Panc1 (cell line): ENCODE results near the gene UBL4A. TPM values are rescaled to one million over a fixed set of nuclear protein-coding genes. Genes with fewer than 3 reads are reported as not detected.

Source experiments
- ATAC-seq: fragments of 200-7000 bp; cut with Tn5 transposase; 2 replicates; pipeline ENCODE4 v1.9.1; 2020; ENCODE audit warnings: mild to moderate bottlenecking, moderate library complexity
- BruUV-seq: library from RNA; stranded (reverse); fragments of 400-500 nt; replicated peaks from 2 replicates; lab custom pipeline; 2021; lab: Mats Ljungman, UMichigan
- CTCF ChIA-PET: fragments of 300-600 bp; sonication (Branson Sonifier 250); formaldehyde crosslinking; loops from one replicate; lab custom pipeline; 2022; ENCODE audit warnings: antibody characterized with exemption; lab: Charles Lee
- POLR2A ChIA-PET: fragments of 300-600 bp; sonication (Branson Sonifier 250); formaldehyde crosslinking; loops from one replicate; lab custom pipeline; 2022; ENCODE audit warnings: antibody characterized with exemption; lab: Charles Lee
- DNase-seq: peaks from one replicate; pipeline ENCODE4 v3.0.0-alpha.2; 2010; ENCODE audit warnings: low read depth, low spot score
- H3K27ac ChIP-seq: 2 replicates; pipeline ENCODE4 v1.5.1; 2011; ENCODE audit warnings: mild to moderate bottlenecking, low read length, inconsistent platforms
- H3K27me3 ChIP-seq: fragments of 200-500 bp; sonication (Bioruptor generic); 2 replicates; pipeline ENCODE4 v1.6.0; 2014; ENCODE audit warnings: low read length, inconsistent platforms; ENCODE audit not compliant: control insufficient read depth, insufficient read depth
- H3K36me3 ChIP-seq: fragments of 200-500 bp; sonication (Bioruptor generic); 2 replicates; pipeline ENCODE4 v1.5.1; 2014; ENCODE audit warnings: inconsistent platforms, mild to moderate bottlenecking, low read length, moderate library complexity; ENCODE audit not compliant: control insufficient read depth, insufficient read depth
- H3K4me1 ChIP-seq: 2 replicates; pipeline ENCODE4 v1.5.1; 2011; ENCODE audit warnings: inconsistent platforms, mild to moderate bottlenecking, low read length, moderate library complexity; ENCODE audit not compliant: control insufficient read depth, insufficient read depth
- H3K4me3 ChIP-seq, 2 experiments: 2 replicates each; pipeline ENCODE4 v1.5.1; 2011 to 2012; ENCODE audit warnings: low read depth in 2 of 2, low read length in 2 of 2, mild to moderate bottlenecking in 2 of 2, inconsistent platforms in 1 of 2, moderate library complexity in 1 of 2
- H3K9me3 ChIP-seq: fragments of 200-500 bp; sonication (Bioruptor generic); 2 replicates; pipeline ENCODE4 v1.5.1; 2014; ENCODE audit warnings: low read depth, mild to moderate bottlenecking, inconsistent platforms, low read length, moderate library complexity; ENCODE audit not compliant: control insufficient read depth, insufficient read depth
- POLR2AphosphoS5 ChIP-seq: IDR thresholded peaks from 2 replicates; pipeline ENCODE4 v1.6.1; 2012; ENCODE audit warnings: mild to moderate bottlenecking, low read depth, low read length, moderate library complexity
- SIN3A ChIP-seq: IDR thresholded peaks from 2 replicates; pipeline ENCODE4 v1.6.1; 2012; ENCODE audit warnings: low read depth, mild to moderate bottlenecking, low read length, moderate library complexity, borderline replicate concordance; ENCODE audit not compliant: insufficient read depth
- TCF7L2 ChIP-seq: IDR thresholded peaks from 2 replicates; pipeline ENCODE4 v1.6.1; 2011; ENCODE audit warnings: mild to moderate bottlenecking, low read depth, low read length, inconsistent platforms
- in situ Hi-C: cut with HindIII; loops from 2 replicates; pipeline ENCODE4 v1.10.0; 2016; ENCODE audit warnings: low sequenced_read_pairs, low pct_unique_long_range_greater_than_20kb
- intact Hi-C: fragments of 100-400 bp; cut with micrococcal nuclease; formaldehyde crosslinking; loops from one replicate; pipeline ENCODE4 v1.10.0; 2022; ENCODE audit not compliant: unreplicated experiment
- total RNA-seq: library from RNA; stranded (reverse); gene quantifications from one replicate; pipeline ENCODE4 v1.2.1, GENCODE V29; 2021; ENCODE audit not compliant: unreplicated experiment
- TF ChIP-seq, protein P1 (sequence below), 2 experiments: IDR thresholded peaks; 2 replicates each; pipeline ENCODE4 v1.6.1; 2011 to 2012; ENCODE audit warnings: low read depth in 2 of 2, control low read depth in 1 of 2, low read length in 1 of 2, mild to moderate bottlenecking in 1 of 2, moderate library complexity in 1 of 2; ENCODE audit not compliant: insufficient read depth in 1 of 2
- TF ChIP-seq, protein P2 (sequence below): fragments of 450-650 bp; IDR thresholded peaks from 2 replicates; pipeline ENCODE4 v1.5.1; 2017; ENCODE audit warnings: mild to moderate bottlenecking

The UBL4A gene
- total RNA-seq, 1 experiment from 2014 or later: 65.4 TPM

GRCh38 chrX:154534526-154535322 is 48.3 kb upstream of the UBL4A start:
- no peak for DNase-seq
- H3K9me3 ChIP-seq: no peaks in the 10 kb centered on the region
- peak overlapping the region; percentile 67 for H3K27ac ChIP-seq
- peak; percentile 35; the same call in 1 of the 2 replicates for TF ChIP-seq POLR2AphosphoS5
- TF ChIP-seq, protein P1, sequence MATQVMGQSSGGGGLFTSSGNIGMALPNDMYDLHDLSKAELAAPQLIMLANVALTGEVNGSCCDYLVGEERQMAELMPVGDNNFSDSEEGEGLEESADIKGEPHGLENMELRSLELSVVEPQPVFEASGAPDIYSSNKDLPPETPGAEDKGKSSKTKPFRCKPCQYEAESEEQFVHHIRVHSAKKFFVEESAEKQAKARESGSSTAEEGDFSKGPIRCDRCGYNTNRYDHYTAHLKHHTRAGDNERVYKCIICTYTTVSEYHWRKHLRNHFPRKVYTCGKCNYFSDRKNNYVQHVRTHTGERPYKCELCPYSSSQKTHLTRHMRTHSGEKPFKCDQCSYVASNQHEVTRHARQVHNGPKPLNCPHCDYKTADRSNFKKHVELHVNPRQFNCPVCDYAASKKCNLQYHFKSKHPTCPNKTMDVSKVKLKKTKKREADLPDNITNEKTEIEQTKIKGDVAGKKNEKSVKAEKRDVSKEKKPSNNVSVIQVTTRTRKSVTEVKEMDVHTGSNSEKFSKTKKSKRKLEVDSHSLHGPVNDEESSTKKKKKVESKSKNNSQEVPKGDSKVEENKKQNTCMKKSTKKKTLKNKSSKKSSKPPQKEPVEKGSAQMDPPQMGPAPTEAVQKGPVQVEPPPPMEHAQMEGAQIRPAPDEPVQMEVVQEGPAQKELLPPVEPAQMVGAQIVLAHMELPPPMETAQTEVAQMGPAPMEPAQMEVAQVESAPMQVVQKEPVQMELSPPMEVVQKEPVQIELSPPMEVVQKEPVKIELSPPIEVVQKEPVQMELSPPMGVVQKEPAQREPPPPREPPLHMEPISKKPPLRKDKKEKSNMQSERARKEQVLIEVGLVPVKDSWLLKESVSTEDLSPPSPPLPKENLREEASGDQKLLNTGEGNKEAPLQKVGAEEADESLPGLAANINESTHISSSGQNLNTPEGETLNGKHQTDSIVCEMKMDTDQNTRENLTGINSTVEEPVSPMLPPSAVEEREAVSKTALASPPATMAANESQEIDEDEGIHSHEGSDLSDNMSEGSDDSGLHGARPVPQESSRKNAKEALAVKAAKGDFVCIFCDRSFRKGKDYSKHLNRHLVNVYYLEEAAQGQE (IDR thresholded peaks at IDR 0.05; ENCODE audit: insufficient read depth in 1 of 2, low read depth in 2 of 2, low read length in 1 of 2): peak in 1 of 2 experiments; percentile 59; a peak in 2 of 4 replicates
- TF ChIP-seq, protein P2, sequence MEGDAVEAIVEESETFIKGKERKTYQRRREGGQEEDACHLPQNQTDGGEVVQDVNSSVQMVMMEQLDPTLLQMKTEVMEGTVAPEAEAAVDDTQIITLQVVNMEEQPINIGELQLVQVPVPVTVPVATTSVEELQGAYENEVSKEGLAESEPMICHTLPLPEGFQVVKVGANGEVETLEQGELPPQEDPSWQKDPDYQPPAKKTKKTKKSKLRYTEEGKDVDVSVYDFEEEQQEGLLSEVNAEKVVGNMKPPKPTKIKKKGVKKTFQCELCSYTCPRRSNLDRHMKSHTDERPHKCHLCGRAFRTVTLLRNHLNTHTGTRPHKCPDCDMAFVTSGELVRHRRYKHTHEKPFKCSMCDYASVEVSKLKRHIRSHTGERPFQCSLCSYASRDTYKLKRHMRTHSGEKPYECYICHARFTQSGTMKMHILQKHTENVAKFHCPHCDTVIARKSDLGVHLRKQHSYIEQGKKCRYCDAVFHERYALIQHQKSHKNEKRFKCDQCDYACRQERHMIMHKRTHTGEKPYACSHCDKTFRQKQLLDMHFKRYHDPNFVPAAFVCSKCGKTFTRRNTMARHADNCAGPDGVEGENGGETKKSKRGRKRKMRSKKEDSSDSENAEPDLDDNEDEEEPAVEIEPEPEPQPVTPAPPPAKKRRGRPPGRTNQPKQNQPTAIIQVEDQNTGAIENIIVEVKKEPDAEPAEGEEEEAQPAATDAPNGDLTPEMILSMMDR: no peak
- BruUV-seq: no TSS peak
- peak; percentile 86 for ATAC-seq
- H3K27me3 ChIP-seq: no peaks in the 10 kb centered on the region
- POLR2A ChIA-PET: no interaction called here
- intact Hi-C loops: no loop called here
- CTCF ChIA-PET: interaction anchor here (1.0 kb wide), 1 partner anchor 8 kb away, joined by 10 read pairs; no protein-coding TSS in a partner anchor
- no peak overlapping the region for H3K4me3 ChIP-seq
- H3K36me3 ChIP-seq: peaks cover 10% of the 10 kb centered on the region
- H3K4me1 ChIP-seq: peaks cover 14% of the 10 kb centered on the region
- in situ Hi-C loops: no loop called here

- DNase-seq (no peak), ATAC-seq (no peak)
- no peak overlapping the region for H3K27ac ChIP-seq
- in situ Hi-C loops: no loop called here
- peaks cover 10% of the 10 kb centered on the region for H3K36me3 ChIP-seq
- TF ChIP-seq, protein P1 (IDR thresholded peaks at IDR 0.05; ENCODE audit: insufficient read depth in 1 of 2, low read depth in 2 of 2, low read length in 1 of 2): no peak
- no peak for TF ChIP-seq POLR2AphosphoS5
- TF ChIP-seq, protein P2: no peak
- no peak for TF ChIP-seq SIN3A
- no peak for TF ChIP-seq TCF7L2
- intact Hi-C loops: no loop called here
- no peaks in the 10 kb centered on the region for H3K9me3 ChIP-seq
- CTCF ChIA-PET: interaction anchor here (1.1 kb wide), 1 partner anchor 160 kb away, joined by 3 read pairs; no protein-coding TSS in a partner anchor
- H3K4me3 ChIP-seq: no peak overlapping the region
- H3K4me1 ChIP-seq: peaks cover 10% of the 10 kb centered on the region
- no peaks in the 10 kb centered on the region for H3K27me3 ChIP-seq
- POLR2A ChIA-PET: no interaction called here
- no TSS peak for BruUV-seq
These were observed 46.3 kb upstream of the UBL4A start for GRCh38 chrX:154532690-154533089.
